ENCODE data around the gene PDLIM5.
"Not testable (repeated sequence)": the region's sequence is repeated elsewhere in the genome, so short reads cannot be mapped to it uniquely, and the experiment has no call there.

Gene PDLIM5

DNA sequence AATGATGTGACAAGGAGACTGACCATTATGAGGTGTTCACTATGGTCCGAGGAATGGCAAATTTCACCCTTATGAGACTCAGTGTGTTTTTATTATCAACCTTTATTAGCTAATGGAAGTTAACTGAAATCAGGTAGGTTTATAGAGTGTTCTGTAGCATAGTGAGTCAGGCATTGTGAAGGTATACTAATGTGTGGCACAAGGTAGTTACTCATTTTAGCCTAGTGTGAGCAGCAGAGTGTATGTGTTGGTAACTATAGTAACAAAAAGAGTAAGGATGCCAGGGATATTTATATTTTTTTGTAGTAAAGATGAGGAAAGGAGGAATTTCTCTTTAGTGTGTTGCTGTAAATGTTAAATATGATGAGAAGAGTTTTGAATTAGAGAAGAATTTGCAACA lies 12.0 kb downstream of the PDLIM5 start:
- no peak for DNase-seq (ENCODE audit: low read depth)

DNA sequence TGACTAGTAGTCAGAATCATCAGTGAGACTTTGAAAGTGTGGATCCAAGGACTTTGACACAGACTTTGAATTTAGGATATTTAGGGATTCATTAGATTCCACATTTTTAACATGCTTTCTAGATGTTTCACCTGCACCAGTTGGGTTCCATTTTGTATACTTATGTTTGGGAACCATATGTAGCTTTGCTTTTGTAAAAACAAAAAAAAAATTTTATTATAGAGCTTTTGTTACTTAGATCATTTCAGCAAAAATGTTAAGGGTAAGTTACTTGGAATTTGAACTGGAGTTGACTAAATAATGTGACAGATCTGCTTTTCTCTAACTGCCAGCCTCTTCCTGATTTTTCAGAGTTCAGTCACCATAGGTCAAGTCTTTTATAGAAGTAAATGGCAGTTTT lies 14.6 kb downstream of the PDLIM5 start:
- DNase-seq (ENCODE audit: low read depth), result no peak

DNA sequence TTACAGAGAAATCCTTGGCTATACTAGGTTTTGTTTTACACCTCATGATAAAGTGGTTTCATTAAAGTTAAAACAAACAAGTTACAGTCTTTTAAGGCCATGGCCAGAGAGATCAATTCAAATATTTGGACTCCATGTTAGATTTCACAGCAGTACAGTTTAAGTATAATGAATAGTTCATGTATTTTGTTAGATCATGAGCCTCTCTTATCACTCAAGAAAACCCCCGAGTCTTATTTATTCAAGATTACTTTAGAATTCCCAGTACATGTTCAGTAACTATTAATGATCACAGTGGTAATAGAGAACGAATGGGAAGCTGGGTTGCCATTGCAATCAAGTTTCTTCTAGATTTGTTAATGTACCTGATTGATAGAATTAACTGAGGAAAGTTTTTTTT lies 15.2 kb downstream of the PDLIM5 start:
- DNase-seq (ENCODE audit: low read depth), result no peak

DNA sequence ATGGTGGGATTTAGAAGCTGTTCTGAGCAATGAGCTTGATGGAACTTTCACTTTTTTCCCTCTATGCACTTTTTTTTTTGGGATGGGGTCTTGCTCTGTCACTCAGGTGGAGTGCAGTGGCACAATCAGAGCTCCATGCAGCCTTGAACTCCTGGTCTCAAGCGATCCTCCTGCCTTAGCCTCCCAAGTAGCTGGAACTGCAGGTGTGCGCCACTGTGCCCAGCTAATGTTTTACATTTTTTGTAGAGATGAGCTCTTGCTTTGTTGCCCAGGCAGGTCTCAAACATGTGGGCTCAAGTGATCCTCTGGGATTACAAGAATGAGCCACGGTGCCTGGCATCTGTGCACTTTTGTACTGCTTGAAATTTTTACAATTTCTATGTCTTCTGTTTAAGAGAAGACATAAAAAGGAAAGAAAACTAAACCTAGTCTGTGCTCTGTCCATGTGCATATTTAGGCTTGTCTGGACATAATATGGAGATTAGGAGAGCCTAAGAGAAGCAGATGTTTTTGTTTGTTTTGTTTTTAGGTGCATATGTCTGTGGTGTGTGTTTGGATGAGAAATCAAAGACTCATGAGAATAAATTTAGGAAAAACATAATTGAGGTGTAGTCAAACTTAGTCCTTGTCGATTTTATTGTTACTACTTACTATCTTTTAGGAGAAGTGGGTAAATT lies 16.5 kb downstream of the PDLIM5 start:
- DNase-seq (ENCODE audit: low read depth), result no peak

DNA sequence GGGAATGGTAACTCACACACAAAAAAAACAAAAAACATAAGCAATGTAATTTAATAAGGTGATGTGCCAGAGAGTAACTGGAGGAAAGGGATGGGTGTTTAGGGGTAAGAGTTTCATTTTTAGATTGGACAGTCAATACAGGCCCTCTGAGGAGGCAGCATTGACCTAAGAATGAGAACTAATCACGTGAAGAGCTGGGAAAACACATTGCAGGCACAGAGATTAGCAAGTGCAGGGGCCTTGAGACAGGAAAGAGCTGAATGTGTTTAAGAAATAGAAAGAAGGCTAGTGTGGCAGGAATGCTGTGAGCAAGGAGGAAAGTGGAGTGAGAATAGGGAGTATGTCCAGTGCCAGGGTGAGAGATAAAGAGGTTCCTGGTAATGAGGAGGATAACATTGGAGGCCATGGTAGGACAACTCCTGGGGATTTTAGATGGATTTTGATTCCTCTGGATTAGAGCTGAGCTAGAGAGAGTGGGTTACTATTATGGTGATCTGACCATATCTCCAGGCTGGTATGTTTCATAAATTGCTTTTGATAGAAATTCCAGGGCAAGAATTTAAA lies 17.6 kb downstream of the PDLIM5 start:
- DNase-seq (ENCODE audit: low read depth), result no peak

DNA sequence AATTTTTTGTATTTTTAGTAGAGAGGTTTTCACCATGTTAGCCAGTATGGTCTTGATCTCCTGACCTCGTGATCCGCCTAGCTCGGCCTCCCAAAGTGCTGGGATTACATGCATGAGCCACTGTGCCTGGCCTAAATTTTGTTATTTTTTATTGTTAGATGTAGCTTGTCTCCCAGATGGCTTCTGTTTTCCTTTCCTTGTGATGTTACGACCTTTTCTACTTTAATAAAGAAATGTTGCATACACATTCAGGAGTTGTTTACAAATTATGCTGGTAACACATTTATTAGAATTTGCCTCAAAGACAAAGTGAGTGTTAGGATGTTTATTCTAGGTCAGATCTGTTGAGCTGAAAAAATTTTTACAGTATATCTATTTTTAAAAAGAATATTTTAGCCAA lies 18.4 kb downstream of the PDLIM5 start:
- DNase-seq (ENCODE audit: low read depth), result no peak

DNA sequence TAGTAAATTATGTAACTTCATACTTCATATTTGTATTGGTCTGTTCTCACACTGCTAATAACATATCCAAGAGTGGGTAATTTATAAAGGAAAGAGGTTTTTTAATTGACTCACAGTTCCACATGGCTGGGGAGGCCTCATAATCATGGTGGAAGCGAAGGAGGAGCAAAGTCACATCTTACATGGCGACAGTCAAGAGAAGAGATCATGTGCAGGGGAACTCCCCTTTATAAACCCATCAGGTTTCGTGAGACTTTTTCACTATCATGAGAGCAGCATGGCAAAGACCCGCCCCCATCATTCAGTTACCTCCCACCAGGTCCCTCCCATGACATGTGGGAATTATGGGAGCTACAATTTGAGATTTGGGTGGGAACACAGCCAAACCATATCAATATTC lies 19.0 kb downstream of the PDLIM5 start:
- DNase-seq (ENCODE audit: low read depth), result not testable (repeated sequence)

DNA sequence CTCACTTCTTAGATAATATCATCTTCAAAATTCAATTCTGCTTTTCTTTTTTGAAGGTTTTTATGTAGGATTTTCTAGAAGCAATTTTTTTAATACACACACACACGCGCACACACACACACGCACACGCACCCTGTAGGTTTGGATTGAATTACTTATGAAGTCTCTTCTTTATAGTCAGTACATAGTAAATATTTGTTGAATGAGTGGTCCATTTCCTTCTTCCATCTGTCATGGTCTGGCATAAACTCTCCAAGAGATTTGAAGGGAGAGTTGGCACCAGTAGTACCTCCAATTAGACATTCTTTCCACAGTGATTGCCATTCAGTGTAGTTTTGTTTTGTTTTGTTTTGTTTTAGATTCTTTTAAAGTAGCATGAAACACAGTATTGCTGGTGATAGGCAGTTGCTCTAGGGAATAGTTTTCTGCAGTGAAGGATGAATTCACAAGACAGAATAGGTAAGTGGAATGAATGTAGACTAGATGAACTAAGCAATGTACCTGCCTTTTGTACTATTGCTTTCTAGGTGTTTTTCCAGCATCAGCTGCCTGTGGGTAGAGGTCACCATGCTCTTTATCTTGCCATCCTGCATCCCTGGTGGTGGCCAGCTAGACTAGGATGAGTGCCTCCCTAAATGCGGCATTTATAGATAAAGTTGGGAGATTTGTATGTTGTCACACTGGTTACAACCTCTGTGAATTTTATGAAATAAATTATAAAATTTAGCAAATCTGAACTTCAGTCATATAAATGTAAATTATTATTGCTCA lies 20.5 kb downstream of the PDLIM5 start:
- no peak for DNase-seq (ENCODE audit: low read depth)

DNA sequence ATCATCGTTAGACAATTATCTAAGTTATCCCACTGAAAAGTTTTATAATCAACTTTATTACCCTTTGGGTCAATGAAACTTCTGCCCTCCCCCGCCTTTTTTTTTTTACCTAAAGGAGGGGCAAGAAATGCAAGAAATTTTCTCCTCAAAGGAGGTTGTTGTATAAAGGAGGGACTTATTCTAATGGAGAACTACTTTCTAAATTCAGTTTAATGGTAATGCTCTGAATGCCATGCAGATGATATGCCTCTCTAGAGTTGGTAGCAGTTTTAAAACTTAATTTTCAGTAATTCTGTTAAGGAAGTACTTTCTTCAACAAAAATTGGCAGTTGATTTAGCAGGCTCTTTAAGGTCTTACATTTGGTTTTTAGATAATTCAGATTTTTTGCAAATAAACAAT lies 23.3 kb downstream of the PDLIM5 start:
- no peak for DNase-seq (ENCODE audit: low read depth)

DNA sequence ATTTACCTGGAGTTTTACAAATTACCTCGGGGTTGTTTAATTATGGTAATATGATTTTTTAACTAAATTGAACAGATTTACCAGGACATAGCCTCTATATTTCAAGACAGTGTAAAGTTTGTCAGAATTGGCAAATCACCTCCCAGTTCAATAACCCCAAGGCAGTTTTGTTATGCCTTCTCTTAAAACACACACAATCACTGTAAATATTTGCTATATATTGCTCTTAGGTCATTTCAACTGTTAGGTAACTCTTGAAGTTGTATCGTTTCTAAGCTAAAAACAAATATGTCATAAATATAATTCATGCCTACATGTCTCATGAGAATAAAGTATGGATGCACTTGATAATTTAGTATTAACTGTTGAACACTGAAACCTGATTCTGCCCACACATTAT lies 24.1 kb downstream of the PDLIM5 start:
- no peak for DNase-seq (ENCODE audit: low read depth)

DNA sequence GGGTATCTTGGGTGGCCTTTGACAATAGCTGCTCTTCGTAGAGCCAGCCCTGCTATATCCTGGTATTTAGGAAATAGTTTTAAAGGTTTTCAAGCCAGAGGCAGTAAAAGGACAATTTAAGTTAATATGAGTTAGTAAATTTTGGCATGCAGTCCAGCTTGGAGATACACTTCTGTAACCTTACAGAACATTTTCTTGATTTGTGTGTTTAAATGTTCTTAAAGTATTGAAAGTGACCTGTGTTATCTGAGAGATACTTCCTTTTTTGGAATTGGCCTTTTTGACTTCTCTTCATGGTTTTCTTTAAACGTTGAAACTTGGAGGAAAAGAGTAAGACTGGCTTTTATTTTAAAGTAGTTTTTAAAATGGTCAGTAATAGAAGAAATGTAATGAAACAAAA lies 25.5 kb downstream of the PDLIM5 start:
- no peak for DNase-seq (ENCODE audit: low read depth)

DNA sequence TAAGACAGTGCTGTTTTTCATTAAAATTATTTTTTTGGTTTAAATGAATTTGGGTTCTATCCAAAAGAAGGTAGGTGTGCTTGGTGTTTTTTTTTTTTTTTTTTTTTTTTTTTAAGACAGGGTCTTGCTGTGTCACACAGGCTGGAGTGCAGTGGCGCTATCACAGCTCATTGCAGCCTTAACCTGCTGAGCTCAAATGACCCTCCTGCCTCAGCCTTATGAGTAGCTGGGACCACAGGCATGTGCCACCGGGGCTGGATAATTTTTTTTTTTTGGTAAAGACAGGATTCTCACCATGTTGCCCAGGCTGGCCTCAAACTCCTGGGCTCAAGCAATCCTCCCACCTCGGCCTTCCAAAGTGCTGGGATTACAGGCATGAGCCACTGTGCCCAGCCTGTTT lies 27.1 kb downstream of the PDLIM5 start:
- not testable (repeated sequence) for DNase-seq (ENCODE audit: low read depth)

DNA sequence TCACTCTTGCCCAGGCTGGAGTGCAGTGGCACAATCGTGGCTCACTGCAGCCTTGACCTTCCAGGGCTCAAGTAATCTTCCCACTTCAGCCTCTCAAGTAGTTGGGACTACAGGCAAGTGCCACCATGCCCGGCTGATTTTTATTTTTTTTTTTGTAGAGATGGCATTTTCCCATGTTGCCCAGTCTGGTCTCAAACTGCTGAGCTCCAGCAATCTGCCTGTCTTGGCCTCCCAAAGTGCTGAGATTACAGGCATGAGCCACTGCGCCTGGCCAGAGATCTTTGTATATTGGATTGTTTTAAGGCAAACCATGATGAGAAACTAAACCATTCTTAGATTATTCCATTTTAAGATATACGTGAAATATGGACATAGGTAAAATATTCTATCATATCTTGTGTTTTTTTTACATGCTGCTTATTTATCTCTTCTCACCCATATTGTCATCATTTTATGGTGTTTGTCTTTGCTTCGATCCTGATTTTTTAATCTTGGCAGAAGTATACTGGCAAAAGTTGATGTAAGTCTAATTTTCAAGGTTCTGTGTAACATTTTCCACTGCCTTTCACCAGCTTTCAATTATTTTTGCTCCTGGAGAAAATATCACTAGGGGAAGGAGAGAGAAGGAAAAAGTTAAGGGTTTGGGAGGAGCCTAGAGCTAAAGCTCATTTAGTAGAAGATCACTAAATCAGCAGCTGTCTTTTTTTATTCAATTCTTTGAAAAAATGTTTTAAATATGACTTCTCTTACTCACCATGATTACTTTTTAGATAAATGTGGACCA lies 27.8 kb downstream of the PDLIM5 start:
- no peak for DNase-seq (ENCODE audit: low read depth)

DNA sequence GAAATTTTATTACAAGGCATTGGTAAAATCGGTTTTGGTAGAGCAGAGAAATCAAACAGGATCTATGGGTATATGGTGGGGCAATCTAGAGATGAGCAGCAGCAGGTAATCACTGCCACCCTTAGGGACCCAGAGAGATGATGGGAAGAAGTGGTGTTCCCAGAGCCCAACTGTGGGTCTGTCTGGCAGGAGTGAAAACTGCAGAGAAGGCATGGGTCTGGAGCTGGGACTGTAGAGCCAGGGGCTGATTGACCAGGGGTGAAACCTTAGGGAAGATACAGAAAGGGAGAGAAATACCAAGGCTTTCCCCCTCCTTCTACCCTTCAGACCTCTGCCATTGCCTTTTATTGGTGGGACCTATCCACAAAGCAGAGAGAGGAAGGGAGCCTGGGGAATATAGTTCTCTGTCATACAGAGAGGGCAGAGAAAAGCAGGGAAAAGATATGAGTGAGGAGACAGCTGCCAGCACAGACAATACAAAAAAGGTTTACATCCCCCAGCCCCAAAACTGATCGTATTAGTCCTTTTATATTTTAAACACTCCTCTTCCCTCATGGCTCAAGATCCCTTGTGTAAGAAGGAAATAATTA lies 28.7 kb downstream of the PDLIM5 start:
- DNase-seq (ENCODE audit: low read depth), result no peak

DNA sequence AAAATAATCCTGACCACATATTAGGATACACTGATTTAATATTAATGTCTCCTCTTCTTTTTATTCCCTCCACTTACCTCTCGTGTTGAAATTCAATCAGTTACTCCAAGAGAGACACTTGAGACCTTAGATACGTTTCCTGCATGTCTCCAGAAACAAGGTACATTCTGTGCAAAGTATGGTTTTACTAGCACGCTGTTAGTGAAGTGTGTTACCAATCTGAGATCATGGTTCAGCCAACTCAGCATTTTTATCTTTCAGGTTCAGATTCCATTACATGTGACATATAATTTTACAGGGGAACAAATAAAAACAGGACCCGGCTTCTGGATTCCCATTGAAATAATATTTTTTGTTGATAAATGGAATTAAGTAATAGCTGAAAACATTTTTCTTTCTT lies 32.2 kb downstream of the PDLIM5 start:
- no peak for DNase-seq (ENCODE audit: low read depth)

DNA sequence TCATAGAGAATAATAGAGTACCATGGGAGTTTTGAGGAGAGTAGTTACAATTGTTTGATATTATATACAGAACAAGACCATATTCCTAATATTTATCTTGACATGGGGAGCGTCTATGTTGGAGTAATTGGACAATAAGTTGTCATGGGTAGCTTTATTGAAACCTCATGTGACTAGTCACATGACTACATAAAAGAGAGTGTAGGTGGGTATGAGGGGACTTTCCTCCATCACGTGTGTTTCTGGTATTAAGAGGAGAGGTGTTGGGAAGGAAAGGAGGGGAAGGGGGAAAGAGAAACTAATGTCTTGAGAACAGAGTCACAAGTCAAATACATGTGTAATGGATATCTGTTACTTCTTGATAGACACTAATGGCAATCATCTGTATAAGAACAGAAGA lies 33.1 kb downstream of the PDLIM5 start:
- no peak for DNase-seq (ENCODE audit: low read depth)

DNA sequence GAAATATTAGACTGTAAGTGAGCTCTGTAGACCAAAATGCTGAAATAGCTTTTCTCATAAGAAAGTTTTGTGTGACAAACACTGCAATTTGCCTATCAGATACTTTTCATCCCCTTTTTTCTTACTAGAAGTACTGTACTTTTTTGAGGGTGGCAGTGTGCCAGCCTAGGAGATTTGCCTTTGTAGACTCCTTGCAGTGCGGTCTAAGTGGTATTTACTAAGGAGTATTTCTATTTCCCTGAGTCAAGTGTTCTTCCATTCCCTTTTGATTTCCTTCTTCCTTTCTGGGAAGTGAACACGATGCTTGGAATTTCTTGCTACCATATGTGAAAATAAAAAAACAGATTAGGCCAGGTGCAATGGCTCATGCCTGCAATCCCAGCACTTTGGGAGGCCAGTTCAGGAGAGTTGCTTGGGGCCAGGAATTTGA lies 34.6 kb downstream of the PDLIM5 start:
- no peak for DNase-seq (ENCODE audit: low read depth)

DNA sequence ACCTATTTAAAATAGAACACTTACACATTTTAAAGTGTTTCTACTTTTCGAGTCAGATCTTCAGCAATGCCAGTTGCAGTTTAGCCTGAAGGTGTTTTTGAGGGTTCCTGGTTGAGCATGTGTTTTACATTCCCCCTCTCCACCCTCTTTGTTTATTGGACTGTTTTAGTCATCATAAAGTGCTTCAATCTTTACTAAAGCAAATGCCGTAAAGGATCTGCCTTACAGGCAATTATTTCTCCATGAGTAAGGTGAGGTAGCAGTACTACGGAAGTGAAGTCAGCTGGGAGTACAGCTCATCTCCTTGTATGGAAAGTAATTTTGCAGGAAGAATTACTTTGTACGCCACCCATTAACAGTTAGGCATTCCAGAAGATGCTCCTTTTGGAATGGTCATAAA lies 36.9 kb downstream of the PDLIM5 start:
- DNase-seq (ENCODE audit: low read depth), result no peak

DNA sequence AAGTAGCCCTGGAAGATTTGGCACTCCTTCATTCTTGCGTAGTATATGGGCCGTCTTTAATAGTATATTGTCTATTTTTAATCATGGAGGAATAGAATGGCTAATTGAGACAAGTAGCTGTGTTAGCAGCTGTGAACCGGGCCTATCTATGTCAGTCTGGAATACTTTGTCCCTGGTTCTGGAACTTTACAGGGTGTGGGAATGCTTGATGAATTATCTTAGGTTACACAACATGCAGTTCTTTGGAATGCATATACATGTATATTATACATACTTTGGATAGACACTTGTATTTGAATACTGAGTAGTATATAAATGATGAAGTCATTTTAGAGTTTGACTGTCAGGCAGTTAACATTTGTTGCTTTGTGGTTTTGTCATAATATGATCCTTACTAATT lies 37.4 kb downstream of the PDLIM5 start:
- DNase-seq (ENCODE audit: low read depth), result no peak

DNA sequence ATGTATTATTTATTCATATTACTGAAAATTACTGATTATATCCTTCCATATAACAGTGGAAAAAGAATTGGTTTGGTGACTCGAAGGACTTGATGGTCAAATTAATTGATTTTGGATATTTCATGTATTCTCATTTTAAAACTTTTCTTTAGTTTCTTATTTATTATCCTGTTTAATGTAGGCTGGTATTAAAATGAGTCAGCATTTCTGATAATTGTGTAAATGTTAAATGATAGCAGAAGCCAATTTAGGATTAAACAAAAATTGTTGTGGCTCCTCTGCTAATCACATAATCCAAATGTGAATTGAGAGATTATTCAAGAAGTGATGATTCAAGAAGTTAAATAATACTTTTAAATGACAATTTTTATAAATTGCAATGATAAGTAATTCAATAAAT lies 38.7 kb downstream of the PDLIM5 start:
- no peak for DNase-seq (ENCODE audit: low read depth)

DNA sequence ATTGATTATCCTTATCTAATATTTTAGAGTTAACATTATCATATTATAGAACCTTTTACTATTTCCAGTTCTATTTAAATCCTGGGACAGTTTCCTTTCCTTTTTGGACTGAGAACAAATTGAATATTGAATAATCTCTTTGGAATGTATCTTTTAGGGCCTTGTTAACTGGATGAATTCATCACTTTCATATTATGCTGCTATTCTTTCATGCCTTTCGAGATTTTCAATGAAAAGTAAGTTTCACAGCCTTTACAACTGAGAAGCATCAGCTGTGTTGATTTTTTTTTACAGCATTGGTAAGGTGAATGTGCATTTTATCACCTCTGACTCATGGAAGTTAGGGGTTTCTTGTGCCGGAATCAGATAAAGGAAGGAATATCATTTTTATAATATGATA lies 39.6 kb downstream of the PDLIM5 start:
- no peak for DNase-seq (ENCODE audit: low read depth)

DNA sequence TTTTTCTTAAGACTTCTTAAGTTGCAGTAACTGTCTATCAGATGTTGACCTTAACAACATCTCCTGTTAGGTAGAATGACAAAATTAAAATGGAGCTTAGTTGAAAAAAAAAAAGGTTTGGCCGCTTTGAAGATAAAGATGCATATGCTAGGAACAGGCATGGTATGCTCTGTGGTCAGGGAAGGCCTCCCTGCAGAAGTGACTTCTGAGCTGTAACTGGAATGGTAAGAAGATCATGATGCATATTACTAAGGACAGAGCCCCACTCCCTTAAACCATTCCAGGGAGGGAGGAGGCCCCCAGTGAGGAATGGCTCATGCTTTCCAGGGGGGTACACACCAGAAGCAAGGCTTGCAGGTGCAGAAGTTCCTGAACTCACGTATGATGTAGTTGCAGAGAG lies 43.7 kb downstream of the PDLIM5 start:
- no peak for DNase-seq (ENCODE audit: low read depth)
